GM23338 (cell line): ENCODE results near the gene NUDT16. TPM values are rescaled to one million over a fixed set of nuclear protein-coding genes. Genes with fewer than 3 reads are reported as not detected.

Source experiments
- ATAC-seq: fragments of 200-7000 bp; cut with Tn5 transposase; 3 replicates; pipeline ENCODE4 v1.9.1; 2020
- DNase-seq: peaks from one replicate; pipeline ENCODE4 v3.0.0-alpha.2; 2015; ENCODE audit warnings: low spot score
- H2AFZ ChIP-seq: fragments of 200-600 bp; sonication (generic); 2 replicates; pipeline ENCODE4 v1.8.0; 2016; ENCODE audit warnings: antibody characterized with exemption, mild to moderate bottlenecking, moderate library complexity
- H3F3A ChIP-seq: fragments of 200-600 bp; sonication (generic); replicated peaks from 2 replicates; pipeline ENCODE4 v1.8.0; 2017; ENCODE audit warnings: antibody characterized with exemption, mixed run types, low read depth
- H3K27ac ChIP-seq: fragments of 200-600 bp; sonication (generic); 2 replicates; pipeline ENCODE4 v1.6.1; 2016; ENCODE audit warnings: low read depth
- H3K27me3 ChIP-seq: fragments of 200-600 bp; sonication (generic); 2 replicates; pipeline ENCODE4 v1.8.0; 2016; ENCODE audit warnings: mild to moderate bottlenecking, mixed run types, moderate library complexity; ENCODE audit not compliant: insufficient read depth
- H3K36me3 ChIP-seq: fragments of 200-600 bp; sonication (generic); 2 replicates; pipeline ENCODE4 v1.8.0; 2016; ENCODE audit warnings: mild to moderate bottlenecking; ENCODE audit not compliant: insufficient read depth
- H3K4me1 ChIP-seq: fragments of 200-600 bp; sonication (generic); 2 replicates; pipeline ENCODE4 v1.8.0; 2016; ENCODE audit warnings: mild to moderate bottlenecking, moderate library complexity; ENCODE audit not compliant: insufficient read depth
- H3K4me2 ChIP-seq: fragments of 200-600 bp; sonication (generic); 2 replicates; pipeline ENCODE4 v1.7.1; 2017; ENCODE audit warnings: mixed run types
- H3K4me3 ChIP-seq: fragments of 200-600 bp; sonication (generic); 2 replicates; pipeline ENCODE4 v1.6.1; 2016; ENCODE audit warnings: mixed run types
- H3K79me2 ChIP-seq: fragments of 200-600 bp; sonication (generic); replicated peaks from 2 replicates; pipeline ENCODE4 v1.8.0; 2017; ENCODE audit warnings: mild to moderate bottlenecking; ENCODE audit not compliant: insufficient read depth
- H3K9me2 ChIP-seq: fragments of 200-600 bp; sonication (generic); 2 replicates; pipeline ENCODE4 v1.8.0; 2017; ENCODE audit not compliant: insufficient read depth
- H4K20me1 ChIP-seq: fragments of 200-600 bp; sonication (generic); replicated peaks from 2 replicates; pipeline ENCODE4 v1.8.0; 2017; ENCODE audit warnings: mild to moderate bottlenecking; ENCODE audit not compliant: insufficient read depth
- H3K27ac Mint-ChIP-seq: 2 replicates; pipeline ENCODE4 v1.8.0; 2020; ENCODE audit warnings: inconsistent platforms, mild to moderate bottlenecking, moderate library complexity, mixed read lengths
- H3K27me3 Mint-ChIP-seq: 3 replicates; pipeline ENCODE4 v1.8.0; 2022; ENCODE audit warnings: low read depth, mild to moderate bottlenecking, moderate library complexity, mixed read lengths, inconsistent platforms; ENCODE audit not compliant: insufficient read depth, poor library complexity
- H3K36me3 Mint-ChIP-seq: 3 replicates; pipeline ENCODE4 v1.8.0; 2021; ENCODE audit warnings: low read depth, mild to moderate bottlenecking, inconsistent platforms, moderate library complexity, mixed read lengths
- H3K4me1 Mint-ChIP-seq: 3 replicates; pipeline ENCODE4 v1.8.0; 2020; ENCODE audit warnings: mild to moderate bottlenecking, inconsistent platforms, mixed read lengths
- H3K4me3 Mint-ChIP-seq: 3 replicates; pipeline ENCODE4 v1.8.0; 2021; ENCODE audit warnings: moderate library complexity, mild to moderate bottlenecking, inconsistent platforms, mixed read lengths
- H3K9me3 Mint-ChIP-seq: 3 replicates; pipeline ENCODE4 v1.8.0; 2020; ENCODE audit warnings: moderate library complexity, mild to moderate bottlenecking, inconsistent platforms, mixed read lengths
- CREB1 ChIP-seq: fragments of 250-450 bp; sonication (Bioruptor Pico); IDR thresholded peaks from 2 replicates; pipeline ENCODE4 v1.5.0; 2020; ENCODE audit warnings: low read depth, mild to moderate bottlenecking, moderate library complexity
- ETS1 ChIP-seq: IDR thresholded peaks from 2 replicates; pipeline ENCODE4 v1.6.1; 2016; ENCODE audit warnings: antibody characterized with exemption
- EZH2 ChIP-seq: fragments of 200-600 bp; sonication (generic); IDR thresholded peaks from one replicate; pipeline ENCODE4 v1.8.0; 2017; ENCODE audit warnings: antibody characterized with exemption, mild to moderate bottlenecking, low read depth; ENCODE audit not compliant: unreplicated experiment
- EZH2phosphoT487 ChIP-seq: fragments of 200-600 bp; sonication (generic); IDR thresholded peaks from one replicate; pipeline ENCODE4 v1.8.1; 2018; ENCODE audit warnings: antibody characterized with exemption; ENCODE audit not compliant: unreplicated experiment
- JUNB ChIP-seq: IDR thresholded peaks from one replicate; pipeline ENCODE4 v1.6.1; 2016; ENCODE audit warnings: antibody characterized with exemption; ENCODE audit not compliant: unreplicated experiment
- NANOG ChIP-seq: IDR thresholded peaks from 2 replicates; pipeline ENCODE4 v1.6.1; 2016; ENCODE audit warnings: antibody characterized with exemption, borderline replicate concordance
- POLR2AphosphoS5 ChIP-seq: IDR thresholded peaks from 2 replicates; pipeline ENCODE4 v1.6.1; 2016; ENCODE audit warnings: antibody characterized with exemption, low read depth
- STAT1 ChIP-seq: IDR thresholded peaks from one replicate; pipeline ENCODE4 v1.6.1; 2016; ENCODE audit warnings: antibody characterized with exemption; ENCODE audit not compliant: unreplicated experiment
- ZNF114 ChIP-seq: fragments of 250-450 bp; sonication (Bioruptor Pico); IDR thresholded peaks from 2 replicates; pipeline ENCODE4 v1.5.0; 2020; ENCODE audit warnings: mild to moderate bottlenecking, moderate library complexity
- ZNF331 ChIP-seq: fragments of 250-450 bp; sonication (Bioruptor Pico); IDR thresholded peaks from 2 replicates; pipeline ENCODE4 v1.5.0; 2020; ENCODE audit warnings: low read depth, mild to moderate bottlenecking, moderate library complexity
- ZNF462 ChIP-seq: fragments of 250-450 bp; sonication (Bioruptor Pico); IDR thresholded peaks from 2 replicates; pipeline ENCODE4 v1.5.0; 2020; ENCODE audit warnings: mild to moderate bottlenecking, moderate library complexity
- polyA plus RNA-seq: library from polyadenylated mRNA; unstranded; fragments of >200 nt; fragmentation: Nextera tagmentation; extraction: Ambion mirVana; gene quantifications from 2 replicates; pipeline ENCODE4 v1.2.1, GENCODE V29; 2016
- total RNA-seq: library from RNA; depleted of rRNA; stranded (reverse); fragments of >200 nt; shearing (Covaris generic); gene quantifications from 2 replicates; pipeline ENCODE4 v1.2.3, GENCODE V29; 2014
- TF ChIP-seq, protein P1 (sequence below), 2 experiments: fragments of 200-600 bp in 1 of 2; sonication (generic) in 1 of 2; conservative IDR thresholded peaks; 2 replicates each; pipeline versions ENCODE4 v1.5.1 to v1.6.1; 2016 to 2017; ENCODE audit warnings: antibody characterized with exemption in 2 of 2, low read depth in 2 of 2, mild to moderate bottlenecking in 2 of 2, moderate library complexity in 1 of 2
- TF ChIP-seq, protein P2 (sequence below): IDR thresholded peaks from one replicate; pipeline ENCODE4 v1.6.1; 2018; ENCODE audit warnings: antibody characterized with exemption; ENCODE audit not compliant: unreplicated experiment

The NUDT16 gene
- total and polyA plus RNA-seq, 2 experiments from 2014 or later, result 10.0 to 15.4 TPM

- H3K27ac Mint-ChIP-seq, result no peak overlapping the region
- Histone ChIP-seq H3K27ac (no peak overlapping the region), H2AFZ (no peak overlapping the region), H3K4me1 (no peaks in the 10 kb centered on the region), H3K79me2 (peaks cover 17% of the 10 kb centered on the region), H4K20me1 (no peaks in the 10 kb centered on the region; the same call in 1 of the 2 replicates), H3K4me2 (no peak overlapping the region), H3K36me3 (no peaks in the 10 kb centered on the region), H3F3A (no peaks in the 10 kb centered on the region), H3K4me3 (no peak overlapping the region), H3K9me2 (no peaks in the 10 kb centered on the region; the same call in 1 of the 2 replicates), H3K27me3 (no peaks in the 10 kb centered on the region)
- no peaks in the 10 kb centered on the region; the same call in 2 of the 3 replicates for H3K4me1 Mint-ChIP-seq
- peaks cover 3% of the 10 kb centered on the region; the same call in 2 of the 3 replicates for H3K9me3 Mint-ChIP-seq
- DNase-seq (no peak), ATAC-seq (no peak)
- H3K36me3 Mint-ChIP-seq, result peaks cover 13% of the 10 kb centered on the region
- H3K4me3 Mint-ChIP-seq, result no peak overlapping the region
- no peaks in the 10 kb centered on the region for H3K27me3 Mint-ChIP-seq
- TF ChIP-seq STAT1, result no peak
- no peak for TF ChIP-seq NANOG
- TF ChIP-seq, protein P1, sequence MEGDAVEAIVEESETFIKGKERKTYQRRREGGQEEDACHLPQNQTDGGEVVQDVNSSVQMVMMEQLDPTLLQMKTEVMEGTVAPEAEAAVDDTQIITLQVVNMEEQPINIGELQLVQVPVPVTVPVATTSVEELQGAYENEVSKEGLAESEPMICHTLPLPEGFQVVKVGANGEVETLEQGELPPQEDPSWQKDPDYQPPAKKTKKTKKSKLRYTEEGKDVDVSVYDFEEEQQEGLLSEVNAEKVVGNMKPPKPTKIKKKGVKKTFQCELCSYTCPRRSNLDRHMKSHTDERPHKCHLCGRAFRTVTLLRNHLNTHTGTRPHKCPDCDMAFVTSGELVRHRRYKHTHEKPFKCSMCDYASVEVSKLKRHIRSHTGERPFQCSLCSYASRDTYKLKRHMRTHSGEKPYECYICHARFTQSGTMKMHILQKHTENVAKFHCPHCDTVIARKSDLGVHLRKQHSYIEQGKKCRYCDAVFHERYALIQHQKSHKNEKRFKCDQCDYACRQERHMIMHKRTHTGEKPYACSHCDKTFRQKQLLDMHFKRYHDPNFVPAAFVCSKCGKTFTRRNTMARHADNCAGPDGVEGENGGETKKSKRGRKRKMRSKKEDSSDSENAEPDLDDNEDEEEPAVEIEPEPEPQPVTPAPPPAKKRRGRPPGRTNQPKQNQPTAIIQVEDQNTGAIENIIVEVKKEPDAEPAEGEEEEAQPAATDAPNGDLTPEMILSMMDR (conservative IDR thresholded peaks at IDR 0.05; ENCODE audit: low read depth in 2 of 2), result no peak
- no peak for TF ChIP-seq ZNF331 (CRISPR knock-in tag)
- no peak for TF ChIP-seq POLR2AphosphoS5
- TF ChIP-seq CREB1, result no peak
- TF ChIP-seq, protein P2, sequence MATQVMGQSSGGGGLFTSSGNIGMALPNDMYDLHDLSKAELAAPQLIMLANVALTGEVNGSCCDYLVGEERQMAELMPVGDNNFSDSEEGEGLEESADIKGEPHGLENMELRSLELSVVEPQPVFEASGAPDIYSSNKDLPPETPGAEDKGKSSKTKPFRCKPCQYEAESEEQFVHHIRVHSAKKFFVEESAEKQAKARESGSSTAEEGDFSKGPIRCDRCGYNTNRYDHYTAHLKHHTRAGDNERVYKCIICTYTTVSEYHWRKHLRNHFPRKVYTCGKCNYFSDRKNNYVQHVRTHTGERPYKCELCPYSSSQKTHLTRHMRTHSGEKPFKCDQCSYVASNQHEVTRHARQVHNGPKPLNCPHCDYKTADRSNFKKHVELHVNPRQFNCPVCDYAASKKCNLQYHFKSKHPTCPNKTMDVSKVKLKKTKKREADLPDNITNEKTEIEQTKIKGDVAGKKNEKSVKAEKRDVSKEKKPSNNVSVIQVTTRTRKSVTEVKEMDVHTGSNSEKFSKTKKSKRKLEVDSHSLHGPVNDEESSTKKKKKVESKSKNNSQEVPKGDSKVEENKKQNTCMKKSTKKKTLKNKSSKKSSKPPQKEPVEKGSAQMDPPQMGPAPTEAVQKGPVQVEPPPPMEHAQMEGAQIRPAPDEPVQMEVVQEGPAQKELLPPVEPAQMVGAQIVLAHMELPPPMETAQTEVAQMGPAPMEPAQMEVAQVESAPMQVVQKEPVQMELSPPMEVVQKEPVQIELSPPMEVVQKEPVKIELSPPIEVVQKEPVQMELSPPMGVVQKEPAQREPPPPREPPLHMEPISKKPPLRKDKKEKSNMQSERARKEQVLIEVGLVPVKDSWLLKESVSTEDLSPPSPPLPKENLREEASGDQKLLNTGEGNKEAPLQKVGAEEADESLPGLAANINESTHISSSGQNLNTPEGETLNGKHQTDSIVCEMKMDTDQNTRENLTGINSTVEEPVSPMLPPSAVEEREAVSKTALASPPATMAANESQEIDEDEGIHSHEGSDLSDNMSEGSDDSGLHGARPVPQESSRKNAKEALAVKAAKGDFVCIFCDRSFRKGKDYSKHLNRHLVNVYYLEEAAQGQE, result no peak
- TF ChIP-seq ZNF462 (CRISPR knock-in tag), result no peak
- TF ChIP-seq ETS1, result no peak
- TF ChIP-seq JUNB, result no peak
- TF ChIP-seq ZNF114 (CRISPR knock-in tag), result no peak
- no peak for TF ChIP-seq EZH2phosphoT487
- TF ChIP-seq EZH2, result no peak
Observed at GRCh38 chr3:131370935-131371687, 10.5 kb upstream of the NUDT16 start.
